Right cardiac atrium (tissue), 5 donors: ENCODE data around the gene NHSL2. TPM values are rescaled to one million over a fixed set of nuclear protein-coding genes. Genes with fewer than 3 reads are reported as not detected.

Source experiments
- ATAC-seq, 2 donors: fragments of 200-7000 bp; cut with Tn5 transposase; one replicate each; pipeline versions ENCODE4 v1.8.0 to v1.9.1; 2020; ENCODE audit warnings: moderate library complexity in 2 of 2, mild to moderate bottlenecking in 1 of 2
- DNase-seq, 3 donors: peaks; one replicate each; pipeline ENCODE4 v3.0.0-alpha.2; 2020
- H3K27ac ChIP-seq: one replicate; pipeline ENCODE4 v1.5.1; 2013; ENCODE audit warnings: mild to moderate bottlenecking, low read length, control low read depth, moderate library complexity
- H3K27me3 ChIP-seq: one replicate; pipeline ENCODE4 v1.6.1; 2013; ENCODE audit not compliant: control insufficient read depth, insufficient read depth
- H3K4me1 ChIP-seq: one replicate; pipeline ENCODE4 v1.6.1; 2013; ENCODE audit warnings: low read length; ENCODE audit not compliant: control insufficient read depth, insufficient read depth
- H3K4me3 ChIP-seq: one replicate; pipeline ENCODE4 v1.5.1; 2013; ENCODE audit warnings: low read length, control low read depth
- H3K9me3 ChIP-seq: one replicate; pipeline ENCODE4 v1.6.1; 2013; ENCODE audit warnings: low read length; ENCODE audit not compliant: control insufficient read depth
- WGBS: extraction: QIAGEN DNeasy Blood & Tissue Kit; methylation state at CpG from one replicate; pipeline ENCODE4 v1.1.7; 2013; 5-methylcytosine and 5-hydroxymethylcytosine counted together
- intact Hi-C, 4 donors: fragments of 100-400 bp; cut with DNase I; formaldehyde crosslinking; loops; one replicate each; pipeline versions ENCODE4 v1.11.0 to v1.14.0; 2022 to 2023
- polyA plus RNA-seq: library from polyadenylated mRNA; stranded (reverse); fragments of 200-250 nt; gene quantifications from one replicate; pipeline ENCODE4 v1.2.3, GENCODE V29; 2013
- total RNA-seq, 4 donors: library from RNA; stranded (reverse); fragmentation: NEBNext Ultra II Directional; extraction: Animal tissue kit (Norgen Biotek cat#: 25700); gene quantifications; one replicate each; pipeline ENCODE4 v1.2.1, GENCODE V29; 2021
- donor health status: healthy with polysubstance abuse.
- donor health status: DM: no; HTN: yes; CAD: no.
- donor health status: DM: no; HTN: no; CAD: no.
- donor health status: DM: no; HTN: yes; CAD: no; lungs with severe emphysema.
- donor health status: DM: yes; HTN: yes; CAD: no.

The NHSL2 gene
- total and polyA plus RNA-seq, 5 donors = 2.4 to 9.2 (median 6.6) TPM

DNA sequence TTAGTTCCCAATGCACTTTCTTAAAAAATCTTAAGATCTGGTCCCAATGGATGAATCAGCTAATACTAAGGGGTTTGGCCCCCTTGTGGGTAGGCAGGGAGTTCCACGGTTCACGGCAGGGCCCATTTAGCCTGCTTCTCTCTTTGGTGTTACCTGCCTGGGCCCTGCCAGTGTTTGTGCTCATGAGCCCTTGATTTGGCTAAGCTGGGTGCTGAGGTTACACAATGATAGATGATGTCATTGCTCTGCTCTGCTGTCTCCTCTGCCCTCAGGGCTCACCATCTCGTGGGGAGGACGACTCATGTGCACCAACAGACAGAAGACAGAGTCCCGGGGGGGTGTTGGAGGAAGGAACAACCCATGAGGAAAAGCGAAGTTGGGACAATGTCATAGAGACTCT lies 196.7 kb downstream of the NHSL2 start:
- DNase-seq = no peak
- no peak for ATAC-seq
- no peaks in the 10 kb centered on the region for H3K27me3 ChIP-seq
- H3K9me3 ChIP-seq = no peaks in the 10 kb centered on the region
- WGBS = 78% methylated on average over 6 of the region's 6 CpGs
- H3K4me3 ChIP-seq = no peak overlapping the region
- H3K27ac ChIP-seq = no peak overlapping the region
- intact Hi-C loops = no loop called here
- no peaks in the 10 kb centered on the region for H3K4me1 ChIP-seq

GRCh38 chrX:72107841-72108595 lies 197.4 kb downstream of the NHSL2 start:
- WGBS = 78% methylated on average over 12 of the region's 12 CpGs
- Histone ChIP-seq H3K9me3 (no peaks in the 10 kb centered on the region), H3K4me3 (no peak overlapping the region), H3K27ac (no peak overlapping the region), H3K4me1 (no peaks in the 10 kb centered on the region), H3K27me3 (no peaks in the 10 kb centered on the region)
- DNase-seq (no peak), ATAC-seq (no peak)
- intact Hi-C loops = no loop called here

- H3K4me3 ChIP-seq = no peak overlapping the region
- intact Hi-C loops = no loop called here
- no peak for DNase-seq
- H3K9me3 ChIP-seq = no peaks in the 10 kb centered on the region
- no peaks in the 10 kb centered on the region for H3K27me3 ChIP-seq
- no peak overlapping the region for H3K27ac ChIP-seq
- no peaks in the 10 kb centered on the region for H3K4me1 ChIP-seq
- WGBS = 96% methylated on average over 10 of the region's 10 CpGs
- ATAC-seq = no peak
Measured at GRCh38 chrX:72108666-72109065, 198.0 kb downstream of the NHSL2 start.

- no peak for DNase-seq
- intact Hi-C loops = no loop called here
- Histone ChIP-seq H3K27ac (no peak overlapping the region), H3K9me3 (no peaks in the 10 kb centered on the region), H3K4me3 (no peak overlapping the region), H3K4me1 (no peaks in the 10 kb centered on the region), H3K27me3 (no peaks in the 10 kb centered on the region)
- 70% methylated on average over 13 of the region's 13 CpGs for WGBS
- no peak for ATAC-seq
Measured at GRCh38 chrX:72110051-72110875, 199.6 kb downstream of the NHSL2 start.

- WGBS = 88% methylated on average over 11 of the region's 11 CpGs
- Histone ChIP-seq H3K27me3 (no peaks in the 10 kb centered on the region), H3K4me1 (no peaks in the 10 kb centered on the region), H3K27ac (no peak overlapping the region), H3K4me3 (no peak overlapping the region), H3K9me3 (no peaks in the 10 kb centered on the region)
- ATAC-seq = no peak
- intact Hi-C loops = no loop called here
- DNase-seq = no peak
Measured at GRCh38 chrX:72110876-72111708, 200.4 kb downstream of the NHSL2 start.

DNA sequence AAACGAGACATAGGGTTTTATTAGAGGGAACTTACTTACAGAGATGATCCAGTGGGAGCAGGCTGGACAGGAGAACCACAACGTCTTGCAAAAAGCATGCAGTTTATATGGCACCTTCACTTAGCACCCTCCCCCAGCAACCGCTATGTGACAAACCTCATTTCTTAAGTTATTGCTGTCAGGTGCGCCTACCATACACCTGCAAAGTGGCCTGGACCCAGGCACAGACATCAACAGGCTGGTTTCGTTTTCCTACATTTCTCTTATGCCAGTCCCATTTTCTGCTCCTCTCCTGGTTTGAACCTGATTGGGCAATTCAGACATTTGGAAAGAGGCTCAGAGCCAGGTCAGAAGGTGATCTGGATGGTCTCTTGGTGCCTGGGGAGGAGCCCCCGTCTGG lies 202.8 kb downstream of the NHSL2 start:
- 86% methylated on average over 6 of the region's 6 CpGs for WGBS
- H3K4me3 ChIP-seq = no peak overlapping the region
- intact Hi-C loops = no loop called here
- H3K9me3 ChIP-seq = no peaks in the 10 kb centered on the region
- H3K4me1 ChIP-seq = no peaks in the 10 kb centered on the region
- no peak overlapping the region for H3K27ac ChIP-seq
- ATAC-seq (no peak), DNase-seq (no peak)
- no peaks in the 10 kb centered on the region for H3K27me3 ChIP-seq

- Histone ChIP-seq H3K27ac (no peak overlapping the region), H3K4me1 (no peaks in the 10 kb centered on the region), H3K27me3 (no peaks in the 10 kb centered on the region), H3K9me3 (no peaks in the 10 kb centered on the region), H3K4me3 (no peak overlapping the region)
- 53% methylated on average over 6 of the region's 6 CpGs for WGBS
- ATAC-seq = no peak
- DNase-seq = no peak
- intact Hi-C loops = no loop called here
Measured at GRCh38 chrX:72114306-72114705, 203.7 kb downstream of the NHSL2 start.

DNA sequence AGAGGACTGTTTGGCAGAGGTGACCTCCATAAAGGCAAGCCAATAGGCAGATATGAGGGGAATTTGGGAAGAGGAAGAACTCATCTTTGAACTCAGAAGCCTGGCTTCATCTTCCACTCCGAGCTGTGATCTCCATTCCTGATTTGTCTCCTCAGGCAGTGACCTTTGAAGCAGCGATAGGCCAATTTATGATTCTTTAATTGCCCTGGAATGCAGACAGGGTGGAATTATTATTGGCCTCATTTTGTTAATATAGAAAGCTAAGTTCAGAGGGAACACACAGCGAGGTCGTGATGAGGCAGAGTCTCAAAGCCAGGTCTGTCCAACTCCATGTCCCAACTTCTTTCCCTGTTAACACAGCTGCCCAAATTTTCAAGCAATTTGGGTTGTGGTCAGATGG lies 204.2 kb downstream of the NHSL2 start:
- intact Hi-C loops = no loop called here
- DNase-seq (no peak), ATAC-seq (no peak)
- no peak overlapping the region for H3K4me3 ChIP-seq
- 73% methylated on average over 4 of the region's 4 CpGs for WGBS
- no peaks in the 10 kb centered on the region for H3K9me3 ChIP-seq
- no peaks in the 10 kb centered on the region for H3K27me3 ChIP-seq
- H3K4me1 ChIP-seq = no peaks in the 10 kb centered on the region
- H3K27ac ChIP-seq = no peak overlapping the region

GRCh38 chrX:72115380-72115779 lies 204.7 kb downstream of the NHSL2 start:
- no peak for DNase-seq
- no peaks in the 10 kb centered on the region for H3K4me1 ChIP-seq
- no peaks in the 10 kb centered on the region for H3K27me3 ChIP-seq
- H3K9me3 ChIP-seq = no peaks in the 10 kb centered on the region
- H3K27ac ChIP-seq = no peak overlapping the region
- no peak for ATAC-seq
- WGBS = 65% methylated on average over 7 of the region's 7 CpGs
- H3K4me3 ChIP-seq = no peak overlapping the region
- intact Hi-C loops = no loop called here

DNA sequence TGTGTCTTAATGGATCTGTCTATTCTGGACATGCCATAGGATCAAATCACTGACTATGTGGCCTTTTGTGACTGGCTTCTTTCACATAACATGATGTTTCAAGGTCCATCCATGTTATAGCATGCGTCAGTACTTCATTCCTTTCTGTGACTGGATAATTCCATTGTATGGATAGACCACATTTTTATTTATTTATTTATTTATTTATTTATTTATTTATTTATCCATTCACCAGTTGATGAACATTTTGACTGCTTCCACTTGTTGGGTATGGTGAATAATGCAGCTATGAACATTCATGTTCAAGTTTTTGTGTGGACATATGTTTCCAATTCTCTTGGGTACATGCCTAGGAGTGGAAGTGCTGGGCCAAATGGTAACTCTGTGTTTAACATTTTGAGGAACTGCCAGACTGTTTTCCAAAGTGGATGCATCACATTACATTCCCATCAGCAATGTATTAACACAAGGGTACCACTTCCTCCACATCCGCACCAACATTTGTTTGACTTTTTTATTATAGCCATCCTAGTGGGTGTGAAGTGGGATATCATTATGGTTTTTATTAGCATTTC lies 207.1 kb downstream of the NHSL2 start:
- no peak for ATAC-seq
- WGBS = 99% methylated on average over 2 of the region's 2 CpGs
- no peaks in the 10 kb centered on the region for H3K9me3 ChIP-seq

More for the DNA sequence above, 207.1 kb downstream of the NHSL2 start:
- Histone ChIP-seq H3K27me3 (no peaks in the 10 kb centered on the region), H3K4me3 (no peak overlapping the region), H3K27ac (no peak overlapping the region), H3K4me1 (peaks cover 8% of the 10 kb centered on the region)
- intact Hi-C loops = no loop called here
- no peak for DNase-seq
